Astrocyte of the spinal cord (primary cell): ENCODE data around the gene C5orf58.

Source experiments
- DNase-seq: peaks from one replicate; pipeline ENCODE4 v3.0.0; 2011; ENCODE audit warnings: low read depth, low spot score
- H3K4me3 ChIP-seq: 2 replicates; pipeline ENCODE4 v1.5.1; 2011; ENCODE audit warnings: low read depth, mild to moderate bottlenecking, low read length, moderate library complexity
- in situ Hi-C: cut with HindIII; loops from 2 replicates; pipeline ENCODE4 v1.10.0; 2017; ENCODE audit warnings: low sequenced_read_pairs
- TF ChIP-seq, protein P1 (sequence below): IDR thresholded peaks from 2 replicates; pipeline ENCODE4 v1.5.1; 2012; ENCODE audit warnings: low read depth, mild to moderate bottlenecking, low read length, inconsistent platforms

C5orf58 gene

DNA sequence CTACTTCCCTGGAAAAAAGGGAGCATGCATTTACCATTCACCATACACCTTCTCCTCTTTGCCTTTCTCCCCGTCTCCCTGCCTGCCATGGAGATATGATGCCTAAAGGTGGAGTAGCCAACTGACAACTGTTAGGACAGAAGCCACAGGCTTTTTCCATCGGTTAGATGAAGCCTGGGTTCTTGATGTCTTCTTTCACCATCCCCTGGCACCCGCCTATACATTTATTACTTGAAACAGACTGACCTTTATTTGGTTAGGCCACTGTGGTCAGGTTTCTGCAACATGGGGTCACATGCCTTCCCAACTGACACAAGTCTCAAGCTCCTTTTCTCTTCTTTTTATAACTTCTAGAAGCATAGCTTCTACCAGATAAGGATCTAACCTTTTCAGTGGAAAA, 57.7 kb downstream of the C5orf58 start:
- H3K4me3 ChIP-seq, result no peak overlapping the region
- DNase-seq, result no peak
- TF ChIP-seq, protein P1, sequence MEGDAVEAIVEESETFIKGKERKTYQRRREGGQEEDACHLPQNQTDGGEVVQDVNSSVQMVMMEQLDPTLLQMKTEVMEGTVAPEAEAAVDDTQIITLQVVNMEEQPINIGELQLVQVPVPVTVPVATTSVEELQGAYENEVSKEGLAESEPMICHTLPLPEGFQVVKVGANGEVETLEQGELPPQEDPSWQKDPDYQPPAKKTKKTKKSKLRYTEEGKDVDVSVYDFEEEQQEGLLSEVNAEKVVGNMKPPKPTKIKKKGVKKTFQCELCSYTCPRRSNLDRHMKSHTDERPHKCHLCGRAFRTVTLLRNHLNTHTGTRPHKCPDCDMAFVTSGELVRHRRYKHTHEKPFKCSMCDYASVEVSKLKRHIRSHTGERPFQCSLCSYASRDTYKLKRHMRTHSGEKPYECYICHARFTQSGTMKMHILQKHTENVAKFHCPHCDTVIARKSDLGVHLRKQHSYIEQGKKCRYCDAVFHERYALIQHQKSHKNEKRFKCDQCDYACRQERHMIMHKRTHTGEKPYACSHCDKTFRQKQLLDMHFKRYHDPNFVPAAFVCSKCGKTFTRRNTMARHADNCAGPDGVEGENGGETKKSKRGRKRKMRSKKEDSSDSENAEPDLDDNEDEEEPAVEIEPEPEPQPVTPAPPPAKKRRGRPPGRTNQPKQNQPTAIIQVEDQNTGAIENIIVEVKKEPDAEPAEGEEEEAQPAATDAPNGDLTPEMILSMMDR, result no peak
- in situ Hi-C loops, result no loop called here

DNA sequence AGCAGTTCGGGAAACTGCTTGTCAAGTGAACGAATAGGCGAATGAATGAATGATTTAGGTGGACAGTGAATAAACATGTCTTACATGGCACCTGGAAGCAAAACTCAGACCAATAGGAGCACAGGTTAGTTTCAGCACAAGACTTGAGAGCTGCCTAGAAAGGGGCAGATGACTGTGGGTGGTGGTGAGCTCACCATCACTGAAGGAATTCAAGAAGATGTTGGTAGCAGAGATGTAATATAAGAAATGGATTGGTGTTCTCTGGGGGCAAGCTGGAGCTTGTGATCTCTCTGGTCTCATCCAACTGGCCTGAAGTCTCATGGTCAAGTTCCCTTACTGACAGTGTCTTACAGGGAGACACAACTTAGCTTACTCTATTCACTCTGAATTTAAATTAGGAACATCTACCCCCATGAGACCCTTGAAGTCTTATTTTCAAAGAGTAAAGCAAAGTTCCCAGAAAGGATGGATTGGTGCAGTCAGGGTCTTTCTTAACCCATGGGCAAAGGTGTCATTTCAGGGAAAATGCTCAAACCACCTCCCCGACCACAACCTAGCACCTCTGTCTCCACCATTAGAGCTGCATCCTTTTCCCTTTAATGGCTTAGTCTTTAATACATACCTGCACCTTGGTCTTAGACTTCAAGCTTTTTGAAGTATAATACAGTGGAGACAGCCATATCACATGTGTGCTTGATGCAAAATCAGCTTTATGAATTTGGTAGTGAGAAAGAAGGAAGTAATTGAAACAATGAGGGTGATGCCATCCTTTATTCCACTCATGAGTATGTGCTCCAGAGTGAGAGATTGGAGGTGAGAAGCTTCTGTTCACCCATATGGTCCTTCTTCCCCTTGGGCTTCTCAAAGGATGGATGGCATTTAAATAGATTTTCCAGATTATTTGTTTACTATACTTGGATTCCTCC, 59.7 kb downstream of the C5orf58 start:
- in situ Hi-C loops, result no loop called here
- H3K4me3 ChIP-seq, result no peak overlapping the region
- TF ChIP-seq, protein P1, result no peak
- no peak for DNase-seq

DNA sequence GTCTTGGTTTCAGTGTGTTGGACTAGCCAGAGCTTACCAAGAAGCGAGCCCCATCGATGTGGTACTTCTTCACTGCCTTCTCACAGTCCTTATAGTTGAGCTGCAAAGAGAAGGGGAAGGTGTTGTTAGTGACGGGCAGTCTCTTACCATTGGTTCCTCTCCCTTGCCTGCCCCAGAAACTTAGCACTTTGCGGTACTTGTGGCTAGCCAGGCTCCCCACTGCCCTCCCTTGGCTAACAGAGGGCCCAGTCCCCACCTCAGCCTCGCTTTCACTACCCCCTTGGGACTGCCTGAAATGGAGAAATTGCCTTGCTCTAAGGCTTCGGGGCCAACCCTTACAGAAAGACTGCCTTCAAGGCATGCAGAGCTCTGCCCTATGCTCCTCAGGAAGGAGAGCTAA, 60.5 kb downstream of the C5orf58 start:
- TF ChIP-seq, protein P1, result no peak
- DNase-seq, result no peak
- H3K4me3 ChIP-seq, result no peak overlapping the region
- in situ Hi-C loops, result no loop called here

DNA sequence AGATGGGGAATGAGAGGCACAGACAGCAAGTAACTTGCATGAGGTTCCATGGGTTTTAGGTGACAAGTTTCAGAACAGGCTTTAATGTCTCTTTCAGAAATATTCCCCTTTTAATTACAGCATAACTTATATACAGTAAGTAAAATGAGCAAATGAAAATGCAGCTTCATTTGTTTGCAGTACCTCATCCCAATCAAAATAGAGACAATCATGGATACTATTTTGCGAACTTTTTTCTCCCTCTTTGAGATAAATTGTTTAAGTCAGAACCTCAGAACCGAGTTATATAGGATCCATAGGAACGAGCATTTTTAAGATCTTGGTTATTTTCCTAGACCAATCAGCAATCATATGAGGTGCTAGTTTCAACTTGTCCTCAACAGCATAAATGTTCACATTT, 61.3 kb downstream of the C5orf58 start:
- TF ChIP-seq, protein P1, result no peak
- no peak overlapping the region for H3K4me3 ChIP-seq
- no peak for DNase-seq
- in situ Hi-C loops, result no loop called here

DNA sequence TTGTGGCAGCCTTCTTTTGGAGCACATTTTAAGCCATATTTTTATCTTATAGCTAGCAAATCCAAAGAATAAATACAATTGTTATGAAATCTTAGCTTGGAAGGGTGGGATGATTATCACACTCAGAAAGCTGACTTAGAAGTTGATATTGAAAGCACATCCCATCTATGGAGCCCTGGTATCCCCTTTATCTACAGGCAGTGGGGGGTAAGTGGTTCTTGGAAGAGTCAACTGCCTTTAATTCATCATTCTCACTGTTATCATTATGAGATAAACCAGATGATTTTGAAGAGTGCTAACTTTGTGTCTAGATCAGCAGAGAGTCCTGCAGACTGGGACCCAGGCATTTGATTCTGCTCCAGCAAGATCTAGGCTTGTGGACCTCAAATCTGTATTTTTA, 61.8 kb downstream of the C5orf58 start:
- DNase-seq, result no peak
- TF ChIP-seq, protein P1, result no peak
- in situ Hi-C loops, result no loop called here
- no peak overlapping the region for H3K4me3 ChIP-seq
